Upper lobe of right lung (tissue), 1 donor: ENCODE results near the gene TRIM65. TPM values are rescaled to one million over a fixed set of nuclear protein-coding genes. Genes with fewer than 3 reads are reported as not detected.

Source experiments
- ATAC-seq: fragments of 200-7000 bp; cut with Tn5 transposase; one replicate; pipeline ENCODE4 v1.9.1; 2020; ENCODE audit warnings: mild to moderate bottlenecking, moderate library complexity
- DNase-seq: peaks from one replicate; pipeline ENCODE4 v3.0.0-alpha.2; 2020
- H3K27ac ChIP-seq: fragments of 200-600 bp; one replicate; pipeline ENCODE4 v1.8.0; 2022
- H3K27me3 ChIP-seq: fragments of 200-600 bp; one replicate; pipeline ENCODE4 v1.8.0; 2022; ENCODE audit warnings: mild to moderate bottlenecking
- H3K36me3 ChIP-seq: fragments of 200-600 bp; one replicate; pipeline ENCODE4 v1.8.0; 2022
- H3K4me1 ChIP-seq: fragments of 200-600 bp; one replicate; pipeline ENCODE4 v1.8.0; 2022
- H3K4me3 ChIP-seq: fragments of 200-600 bp; one replicate; pipeline ENCODE4 v1.8.0; 2022; ENCODE audit warnings: mild to moderate bottlenecking
- H3K9me3 ChIP-seq: fragments of 200-600 bp; one replicate; pipeline ENCODE4 v1.8.0; 2022
- intact Hi-C: fragments of 100-400 bp; cut with DNase I; formaldehyde crosslinking; loops from one replicate; pipeline ENCODE4 v1.11.0; 2022
- total RNA-seq: library from RNA; stranded (reverse); fragmentation: NEBNext Ultra II Directional; extraction: Animal tissue kit (Norgen Biotek cat#: 25700); gene quantifications from one replicate; pipeline ENCODE4 v1.2.1, GENCODE V29; 2021
- TF ChIP-seq, protein P1 (sequence below): fragments of 200-600 bp; IDR thresholded peaks from one replicate; pipeline ENCODE4 v1.8.0; 2022; ENCODE audit warnings: antibody characterized with exemption
- donor health status: DM: no; HTN: yes; CAD: no; lungs with severe emphysema.

The TRIM65 gene
- total RNA-seq, 1 donor from 2014 or later: 28.7 TPM

- Histone ChIP-seq H3K4me1 (peaks cover 4% of the 10 kb centered on the region), H3K9me3 (no peaks in the 10 kb centered on the region), H3K27me3 (no peaks in the 10 kb centered on the region), H3K4me3 (peak within 1 kb of the TSS; percentile 83), H3K27ac (peak within 1 kb of the TSS; percentile 80), H3K36me3 (peaks cover 14% of the 10 kb centered on the region)
- intact Hi-C loops: no loop called here
- ATAC-seq (peak; percentile 100), DNase-seq (peak; percentile 98)
- TF ChIP-seq, protein P1, sequence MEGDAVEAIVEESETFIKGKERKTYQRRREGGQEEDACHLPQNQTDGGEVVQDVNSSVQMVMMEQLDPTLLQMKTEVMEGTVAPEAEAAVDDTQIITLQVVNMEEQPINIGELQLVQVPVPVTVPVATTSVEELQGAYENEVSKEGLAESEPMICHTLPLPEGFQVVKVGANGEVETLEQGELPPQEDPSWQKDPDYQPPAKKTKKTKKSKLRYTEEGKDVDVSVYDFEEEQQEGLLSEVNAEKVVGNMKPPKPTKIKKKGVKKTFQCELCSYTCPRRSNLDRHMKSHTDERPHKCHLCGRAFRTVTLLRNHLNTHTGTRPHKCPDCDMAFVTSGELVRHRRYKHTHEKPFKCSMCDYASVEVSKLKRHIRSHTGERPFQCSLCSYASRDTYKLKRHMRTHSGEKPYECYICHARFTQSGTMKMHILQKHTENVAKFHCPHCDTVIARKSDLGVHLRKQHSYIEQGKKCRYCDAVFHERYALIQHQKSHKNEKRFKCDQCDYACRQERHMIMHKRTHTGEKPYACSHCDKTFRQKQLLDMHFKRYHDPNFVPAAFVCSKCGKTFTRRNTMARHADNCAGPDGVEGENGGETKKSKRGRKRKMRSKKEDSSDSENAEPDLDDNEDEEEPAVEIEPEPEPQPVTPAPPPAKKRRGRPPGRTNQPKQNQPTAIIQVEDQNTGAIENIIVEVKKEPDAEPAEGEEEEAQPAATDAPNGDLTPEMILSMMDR: no peak
Observed at GRCh38 chr17:75940727-75941441, 44.1 kb upstream of the TRIM65 start, which contains the start of gene FBF1. FBF1 (minus strand) TSS chr17:75941042; CDS start chr17:75938149, 2,893 bp downstream.

- Histone ChIP-seq H3K36me3 (no peaks in the 10 kb centered on the region), H3K4me1 (peaks cover 4% of the 10 kb centered on the region), H3K27me3 (no peaks in the 10 kb centered on the region), H3K9me3 (no peaks in the 10 kb centered on the region), H3K4me3 (no peak overlapping the region), H3K27ac (no peak overlapping the region)
- ATAC-seq: no peak
- TF ChIP-seq, protein P1: no peak
- intact Hi-C loops: no loop called here
- DNase-seq: peak; percentile 37
Observed at GRCh38 chr17:75937652-75938051, 40.9 kb upstream of the TRIM65 start.

DNA sequence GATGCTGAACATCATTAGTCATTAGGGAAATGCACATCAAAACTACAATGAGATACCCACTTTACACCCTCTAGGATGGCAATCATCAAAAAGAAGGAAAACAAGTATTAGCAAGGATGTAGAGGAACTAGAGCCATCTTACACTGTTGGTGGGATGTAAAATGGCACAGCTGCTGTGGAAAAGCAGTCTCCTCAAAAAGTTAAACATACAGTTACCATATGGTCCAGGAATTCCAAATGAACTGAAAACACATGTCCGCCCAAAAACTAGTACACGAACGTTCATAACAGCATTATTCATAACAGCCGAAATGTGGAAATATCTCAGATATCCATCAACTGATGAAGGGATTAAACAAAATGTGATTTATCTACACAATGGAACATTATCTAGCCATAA, 37.1 kb upstream of the TRIM65 start:
- intact Hi-C loops: no loop called here
- Histone ChIP-seq H3K4me3 (no peak overlapping the region), H3K9me3 (no peaks in the 10 kb centered on the region), H3K4me1 (no peaks in the 10 kb centered on the region), H3K36me3 (no peaks in the 10 kb centered on the region), H3K27me3 (no peaks in the 10 kb centered on the region), H3K27ac (no peak overlapping the region)
- TF ChIP-seq, protein P1: no peak
- ATAC-seq (no peak), DNase-seq (no peak)

DNA sequence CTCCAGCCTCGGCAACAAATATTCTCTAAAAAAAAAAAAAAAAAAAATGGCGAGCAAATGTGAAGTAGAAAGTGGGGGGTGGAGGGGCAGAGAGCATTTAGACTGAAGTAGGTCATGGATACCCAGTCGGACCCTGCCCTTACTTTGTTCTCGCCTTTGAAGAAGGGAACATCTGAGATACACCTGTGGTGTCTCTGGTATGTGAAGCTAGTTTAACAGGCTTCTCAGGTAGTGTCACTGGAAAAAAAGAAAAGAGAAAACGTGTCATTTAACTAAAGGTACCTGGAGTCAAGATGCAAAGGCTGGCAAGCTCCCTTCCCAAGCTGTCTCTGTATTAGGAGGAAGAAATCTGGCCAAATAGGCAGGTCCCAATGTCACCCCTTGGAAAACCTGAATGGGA, 36.1 kb upstream of the TRIM65 start:
- Histone ChIP-seq H3K27ac (no peak overlapping the region), H3K27me3 (no peaks in the 10 kb centered on the region), H3K9me3 (no peaks in the 10 kb centered on the region), H3K4me1 (no peaks in the 10 kb centered on the region), H3K4me3 (no peak overlapping the region), H3K36me3 (no peaks in the 10 kb centered on the region)
- TF ChIP-seq, protein P1: no peak
- ATAC-seq (no peak), DNase-seq (no peak)
- intact Hi-C loops: no loop called here

- intact Hi-C loops: no loop called here
- Histone ChIP-seq H3K4me3 (no peak overlapping the region), H3K36me3 (no peaks in the 10 kb centered on the region), H3K4me1 (no peaks in the 10 kb centered on the region), H3K9me3 (no peaks in the 10 kb centered on the region), H3K27me3 (no peaks in the 10 kb centered on the region), H3K27ac (no peak overlapping the region)
- TF ChIP-seq, protein P1: no peak
- ATAC-seq (no peak), DNase-seq (no peak)
Observed at GRCh38 chr17:75931062-75931461, 34.3 kb upstream of the TRIM65 start.
